ENCODE data around the gene ARAP1.

- TF ChIP-seq CTCF (IDR thresholded peaks at IDR 0.05 in 4 of 5, conservative IDR thresholded peaks at IDR 0.05 in 1 of 5) = no peak
- peak in 1 of 2 donors; percentile 14 for TF ChIP-seq POLR2A (IDR thresholded peaks at IDR 0.05)
Observed at GRCh38 chr11:72635933-72636332, 116.3 kb downstream of the ARAP1 start.

Data from gastrocnemius medialis (tissue), 4 donors.